MM.1S (cell line): ENCODE results near the gene PKD1.
"Not testable (repeated sequence)": the region's sequence is repeated elsewhere in the genome, so short reads cannot be mapped to it uniquely, and the experiment has no call there.

ENCODE experiments used
- DNase-seq: peaks from one replicate; pipeline ENCODE4 v3.0.0-alpha.2; 2015
- H2AFZ ChIP-seq: fragments of 300-600 bp; sonication (generic); 2 replicates; pipeline ENCODE4 v1.6.0; 2016; ENCODE audit warnings: antibody characterized with exemption, low read length
- H3F3A ChIP-seq: fragments of 300-600 bp; sonication (generic); 2 replicates; pipeline ENCODE4 v1.6.1; 2016; ENCODE audit warnings: mild to moderate bottlenecking, antibody characterized with exemption, low read length, moderate library complexity, mixed read lengths; ENCODE audit not compliant: insufficient read depth
- H3K27ac ChIP-seq: fragments of 300-600 bp; sonication (generic); 2 replicates; pipeline ENCODE4 v1.5.1; 2016; ENCODE audit warnings: mild to moderate bottlenecking, low read length
- H3K27me3 ChIP-seq: fragments of 300-600 bp; sonication (generic); replicated peaks from 2 replicates; pipeline ENCODE4 v1.6.0; 2016; ENCODE audit warnings: low read length; ENCODE audit not compliant: insufficient read depth
- H3K36me3 ChIP-seq: fragments of 300-600 bp; sonication (generic); replicated peaks from 2 replicates; pipeline ENCODE4 v1.6.1; 2016; ENCODE audit warnings: mild to moderate bottlenecking, low read length, mixed read lengths; ENCODE audit not compliant: insufficient read depth
- H3K4me1 ChIP-seq: fragments of 300-600 bp; sonication (generic); 2 replicates; pipeline ENCODE4 v1.6.1; 2016; ENCODE audit warnings: low read length, mixed read lengths
- H3K4me2 ChIP-seq: fragments of 300-600 bp; sonication (generic); 2 replicates; pipeline ENCODE4 v1.6.0; 2016; ENCODE audit warnings: low read depth, low read length
- H3K4me3 ChIP-seq: fragments of 300-600 bp; sonication (generic); 2 replicates; pipeline ENCODE4 v1.5.1; 2016; ENCODE audit warnings: low read length, mixed read lengths
- H3K79me2 ChIP-seq: fragments of 300-600 bp; sonication (generic); 2 replicates; pipeline ENCODE4 v1.6.1; 2016; ENCODE audit warnings: mixed run types, low read length, mixed read lengths
- H3K9ac ChIP-seq: fragments of 300-600 bp; sonication (generic); 2 replicates; pipeline ENCODE4 v1.6.1; 2016; ENCODE audit warnings: low read length, mixed read lengths
- H3K9me2 ChIP-seq: fragments of 300-600 bp; sonication (generic); replicated peaks from 2 replicates; pipeline ENCODE4 v1.6.1; 2016; ENCODE audit warnings: mild to moderate bottlenecking, low read length, mixed read lengths; ENCODE audit not compliant: insufficient read depth
- H3K9me3 ChIP-seq: fragments of 300-600 bp; sonication (generic); replicated peaks from 2 replicates; pipeline ENCODE4 v1.6.1; 2016; ENCODE audit warnings: mild to moderate bottlenecking, low read length, mixed read lengths; ENCODE audit not compliant: insufficient read depth
- H4K20me1 ChIP-seq: fragments of 300-600 bp; sonication (generic); 2 replicates; pipeline ENCODE4 v1.6.1; 2016; ENCODE audit warnings: mild to moderate bottlenecking, low read length, moderate library complexity, mixed read lengths; ENCODE audit not compliant: insufficient read depth
- EZH2 ChIP-seq: fragments of 300-600 bp; sonication (generic); optimal IDR thresholded peaks from 2 replicates; pipeline ENCODE3; 2017; ENCODE audit warnings: low read depth, mild to moderate bottlenecking, antibody characterized with exemption, low read length, mixed read lengths
- EZH2phosphoT487 ChIP-seq: fragments of 300-600 bp; sonication (generic); IDR thresholded peaks from 2 replicates; pipeline ENCODE4 v1.6.1; 2018; ENCODE audit warnings: antibody characterized with exemption, low read length
- TF ChIP-seq, protein P1 (sequence below): fragments of 300-600 bp; sonication (generic); IDR thresholded peaks from 2 replicates; pipeline ENCODE4 v1.5.1; 2016; ENCODE audit warnings: antibody characterized with exemption, low read length, mixed read lengths

The PKD1 gene

DNA sequence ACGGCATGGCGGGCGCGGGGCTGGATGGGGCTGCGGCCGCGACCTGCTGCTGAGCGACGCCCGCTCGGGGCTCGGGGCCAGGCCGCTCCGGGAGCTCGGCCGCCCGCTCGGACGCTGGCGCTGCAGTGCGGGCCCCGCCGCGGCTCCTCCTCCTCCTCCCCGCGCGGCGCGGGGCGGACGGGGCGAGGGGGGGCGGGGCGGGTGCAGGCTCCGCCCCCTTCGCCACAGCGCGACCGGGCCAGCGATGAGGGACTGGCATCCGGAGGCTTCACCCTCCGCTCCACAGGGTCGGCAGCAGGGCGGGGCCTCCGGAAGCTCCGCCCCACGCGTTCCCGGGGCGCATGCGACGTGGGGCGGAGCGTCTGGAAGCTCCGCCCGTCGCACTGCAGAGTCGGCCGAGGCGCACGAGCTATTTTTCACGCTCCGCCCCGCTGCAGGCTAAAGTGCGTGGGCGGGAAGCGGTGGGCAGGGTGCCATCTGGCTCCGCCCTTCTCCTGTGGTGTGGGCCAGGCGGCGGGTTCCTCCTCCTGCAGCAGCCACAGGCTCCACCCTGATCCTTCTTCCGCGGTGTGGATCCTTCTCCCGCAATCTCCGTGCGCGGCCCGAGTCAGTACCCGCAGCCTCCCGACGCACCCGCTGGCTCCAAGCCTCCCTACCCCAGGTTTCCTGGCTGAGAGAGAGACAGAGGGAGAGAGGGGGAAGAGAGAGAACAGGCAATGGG lies at the start of gene PKD1:
Gene PKD1, minus strand, starts transcription at position 129 of the 721 bp plus-strand sequence. CDS start 209 bp downstream, outside the sequence.
- not testable (repeated sequence) for H3K9me2 ChIP-seq, H3K79me2 ChIP-seq, H4K20me1 ChIP-seq, H3F3A ChIP-seq, H3K9me3 ChIP-seq, H3K36me3 ChIP-seq, H3K4me1 ChIP-seq, H3K27ac ChIP-seq, H3K27me3 ChIP-seq
- DNase-seq = peak; percentile 92
- Histone ChIP-seq H3K4me2 (peak within 1 kb of the TSS; percentile 47), H2AFZ (peak within 1 kb of the TSS; percentile 74), H3K4me3 (peak within 1 kb of the TSS; percentile 53), H3K9ac (peak within 1 kb of the TSS; percentile 40; the same call in 1 of the 2 replicates)

DNA sequence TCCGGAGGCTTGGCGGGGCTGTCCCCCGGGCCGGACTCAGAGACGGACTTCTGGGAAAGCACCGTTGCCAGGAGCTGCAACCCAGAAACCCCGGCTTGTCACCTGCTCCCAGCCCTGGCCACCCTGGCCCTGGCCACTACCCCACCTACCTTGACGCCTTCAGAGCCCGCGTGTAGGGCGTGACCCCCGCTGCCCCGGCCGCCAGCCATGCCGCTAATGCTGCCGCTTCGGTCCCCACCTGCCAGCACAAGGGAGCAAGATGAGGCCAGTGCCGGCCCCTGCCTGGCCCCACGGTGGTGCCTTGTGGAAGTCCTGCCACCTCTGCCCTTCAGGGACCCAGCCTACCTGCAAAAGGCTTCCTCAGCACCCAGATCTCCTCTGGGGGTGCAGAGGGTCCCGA lies 49.3 kb upstream of the PKD1 start:
- Histone ChIP-seq H3K36me3 (no peaks in the 10 kb centered on the region), H3K9me2 (no peaks in the 10 kb centered on the region), H3K4me1 (no peaks in the 10 kb centered on the region), H4K20me1 (no peaks in the 10 kb centered on the region), H3K27me3 (peaks cover 46% of the 10 kb centered on the region), H2AFZ (no peak overlapping the region), H3K79me2 (no peaks in the 10 kb centered on the region), H3K4me2 (no peak overlapping the region), H3K4me3 (no peak overlapping the region), H3K9me3 (no peaks in the 10 kb centered on the region), H3K9ac (no peak overlapping the region), H3F3A (no peaks in the 10 kb centered on the region), H3K27ac (no peak overlapping the region)
- DNase-seq = no peak
- TF ChIP-seq EZH2phosphoT487 = no peak
- TF ChIP-seq, protein P1, sequence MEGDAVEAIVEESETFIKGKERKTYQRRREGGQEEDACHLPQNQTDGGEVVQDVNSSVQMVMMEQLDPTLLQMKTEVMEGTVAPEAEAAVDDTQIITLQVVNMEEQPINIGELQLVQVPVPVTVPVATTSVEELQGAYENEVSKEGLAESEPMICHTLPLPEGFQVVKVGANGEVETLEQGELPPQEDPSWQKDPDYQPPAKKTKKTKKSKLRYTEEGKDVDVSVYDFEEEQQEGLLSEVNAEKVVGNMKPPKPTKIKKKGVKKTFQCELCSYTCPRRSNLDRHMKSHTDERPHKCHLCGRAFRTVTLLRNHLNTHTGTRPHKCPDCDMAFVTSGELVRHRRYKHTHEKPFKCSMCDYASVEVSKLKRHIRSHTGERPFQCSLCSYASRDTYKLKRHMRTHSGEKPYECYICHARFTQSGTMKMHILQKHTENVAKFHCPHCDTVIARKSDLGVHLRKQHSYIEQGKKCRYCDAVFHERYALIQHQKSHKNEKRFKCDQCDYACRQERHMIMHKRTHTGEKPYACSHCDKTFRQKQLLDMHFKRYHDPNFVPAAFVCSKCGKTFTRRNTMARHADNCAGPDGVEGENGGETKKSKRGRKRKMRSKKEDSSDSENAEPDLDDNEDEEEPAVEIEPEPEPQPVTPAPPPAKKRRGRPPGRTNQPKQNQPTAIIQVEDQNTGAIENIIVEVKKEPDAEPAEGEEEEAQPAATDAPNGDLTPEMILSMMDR = no peak

DNA sequence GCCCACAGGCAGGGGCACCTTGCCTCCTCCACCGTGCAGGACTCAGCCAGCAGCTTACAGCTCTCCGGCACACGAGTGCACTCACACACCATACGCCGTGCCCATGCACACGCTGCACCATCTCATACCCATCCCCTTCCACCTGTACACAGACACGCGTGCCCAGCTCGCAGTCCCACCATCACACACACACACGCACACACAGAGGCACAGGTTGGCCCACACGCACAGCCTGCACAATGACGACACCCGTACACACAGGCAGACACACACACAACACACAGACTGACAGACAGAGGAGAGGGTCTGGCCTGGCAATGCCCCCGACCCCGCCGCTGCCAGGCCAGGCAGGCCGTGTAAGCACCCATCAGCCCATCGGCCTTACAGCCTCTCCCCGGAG lies 48.6 kb upstream of the PKD1 start:
- Histone ChIP-seq H3K36me3 (no peaks in the 10 kb centered on the region), H3K9me3 (no peaks in the 10 kb centered on the region), H4K20me1 (no peaks in the 10 kb centered on the region), H3F3A (no peaks in the 10 kb centered on the region), H3K9me2 (no peaks in the 10 kb centered on the region), H3K4me1 (no peaks in the 10 kb centered on the region), H2AFZ (no peak overlapping the region), H3K79me2 (no peaks in the 10 kb centered on the region), H3K4me2 (no peak overlapping the region), H3K9ac (no peak overlapping the region), H3K27ac (no peak overlapping the region), H3K4me3 (no peak overlapping the region), H3K27me3 (peaks cover 46% of the 10 kb centered on the region)
- TF ChIP-seq EZH2 = no peak
- no peak for TF ChIP-seq EZH2phosphoT487
- TF ChIP-seq, protein P1 = no peak
- DNase-seq = no peak

DNA sequence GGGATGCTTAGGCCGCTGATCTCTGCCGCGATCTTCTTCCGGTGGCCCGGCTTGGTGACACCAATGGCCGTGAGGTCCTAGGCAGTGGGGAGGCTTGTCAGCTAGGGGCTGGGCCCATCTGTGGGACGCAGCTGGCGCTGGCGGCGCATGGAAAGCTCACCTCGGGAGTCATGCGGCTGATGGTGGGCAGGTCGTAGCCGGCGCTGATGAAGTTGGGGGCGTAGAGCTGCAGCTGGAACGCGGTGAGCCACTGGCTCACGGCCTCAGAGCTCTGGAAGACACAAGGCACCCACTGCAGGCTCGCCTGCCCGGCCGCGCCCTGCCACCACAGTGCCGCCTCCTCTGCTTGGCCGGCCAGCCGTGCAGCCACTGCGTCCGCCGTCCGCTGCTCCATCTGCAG lies 48.0 kb upstream of the PKD1 start:
- H3K9me3 ChIP-seq = no peaks in the 10 kb centered on the region
- H3K79me2 ChIP-seq = no peaks in the 10 kb centered on the region
- no peak overlapping the region for H3K4me2 ChIP-seq
- no peaks in the 10 kb centered on the region for H3F3A ChIP-seq
- H3K27ac ChIP-seq = no peak overlapping the region
- no peaks in the 10 kb centered on the region for H3K4me1 ChIP-seq
- TF ChIP-seq EZH2phosphoT487 (no peak), EZH2 (no peak)
- TF ChIP-seq, protein P1 = no peak
- no peak for DNase-seq
- no peak overlapping the region for H3K9ac ChIP-seq
- peaks cover 44% of the 10 kb centered on the region for H3K27me3 ChIP-seq
- no peak overlapping the region for H2AFZ ChIP-seq
- no peaks in the 10 kb centered on the region for H3K36me3 ChIP-seq
- H3K4me3 ChIP-seq = no peak overlapping the region
- no peaks in the 10 kb centered on the region for H3K9me2 ChIP-seq
- no peaks in the 10 kb centered on the region for H4K20me1 ChIP-seq
